PC-9 (cell line): ENCODE data around the gene GLS2.
"Not testable (repeated sequence)": the region's sequence is repeated elsewhere in the genome, so short reads cannot be mapped to it uniquely, and the experiment has no call there.

Experiments used
- EZH2 ChIP-seq: fragments of 200-600 bp; sonication (generic); IDR thresholded peaks from 2 replicates; pipeline ENCODE4 v1.8.0; 2017; ENCODE audit warnings: antibody characterized with exemption, low read depth
- TF ChIP-seq, protein P1 (sequence below): fragments of 200-600 bp; sonication (generic); conservative IDR thresholded peaks from 2 replicates; pipeline ENCODE4 v1.6.1; 2017; ENCODE audit warnings: mixed run types, antibody characterized with exemption, mild to moderate bottlenecking, moderate library complexity

DNA sequence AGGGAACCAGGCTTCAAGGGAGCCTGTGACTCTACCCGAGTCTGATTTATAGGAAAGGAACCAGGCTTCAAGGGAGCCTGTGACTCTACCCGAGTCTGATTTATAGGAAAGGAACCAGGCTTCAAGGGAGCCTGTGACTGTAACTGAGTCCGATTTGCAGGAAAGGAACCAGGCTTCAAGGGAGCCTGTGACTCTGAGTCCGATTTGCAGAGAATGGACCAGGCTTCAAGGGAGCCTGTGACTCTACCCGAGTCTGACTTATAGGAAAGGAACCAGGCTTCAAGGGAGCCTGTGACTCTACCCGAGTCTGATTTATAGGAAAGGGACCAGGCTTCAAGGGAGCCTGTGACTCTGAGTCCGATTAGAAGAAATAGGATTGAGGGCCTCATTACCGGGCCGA is 11.5 kb upstream of the GLS2 start:
- TF ChIP-seq, protein P1, sequence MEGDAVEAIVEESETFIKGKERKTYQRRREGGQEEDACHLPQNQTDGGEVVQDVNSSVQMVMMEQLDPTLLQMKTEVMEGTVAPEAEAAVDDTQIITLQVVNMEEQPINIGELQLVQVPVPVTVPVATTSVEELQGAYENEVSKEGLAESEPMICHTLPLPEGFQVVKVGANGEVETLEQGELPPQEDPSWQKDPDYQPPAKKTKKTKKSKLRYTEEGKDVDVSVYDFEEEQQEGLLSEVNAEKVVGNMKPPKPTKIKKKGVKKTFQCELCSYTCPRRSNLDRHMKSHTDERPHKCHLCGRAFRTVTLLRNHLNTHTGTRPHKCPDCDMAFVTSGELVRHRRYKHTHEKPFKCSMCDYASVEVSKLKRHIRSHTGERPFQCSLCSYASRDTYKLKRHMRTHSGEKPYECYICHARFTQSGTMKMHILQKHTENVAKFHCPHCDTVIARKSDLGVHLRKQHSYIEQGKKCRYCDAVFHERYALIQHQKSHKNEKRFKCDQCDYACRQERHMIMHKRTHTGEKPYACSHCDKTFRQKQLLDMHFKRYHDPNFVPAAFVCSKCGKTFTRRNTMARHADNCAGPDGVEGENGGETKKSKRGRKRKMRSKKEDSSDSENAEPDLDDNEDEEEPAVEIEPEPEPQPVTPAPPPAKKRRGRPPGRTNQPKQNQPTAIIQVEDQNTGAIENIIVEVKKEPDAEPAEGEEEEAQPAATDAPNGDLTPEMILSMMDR, result not testable (repeated sequence)
- not testable (repeated sequence) for TF ChIP-seq EZH2
